HL-60/S4 treated with phorbol 12-myristate 13-acetate at 8.2 ng/mL for 4 days and 3 days (cell line): ENCODE results near the gene PRCP.
"Not testable (repeated sequence)": the region's sequence is repeated elsewhere in the genome, so short reads cannot be mapped to it uniquely, and the experiment has no call there.

Source experiments
- in situ Hi-C: fragments of 300-500 bp; cut with MboI; formaldehyde crosslinking; loops from 2 replicates; pipeline ENCODE4 v1.15.0; 2022; ENCODE audit warnings: low sequenced_read_pairs

Gene PRCP

DNA sequence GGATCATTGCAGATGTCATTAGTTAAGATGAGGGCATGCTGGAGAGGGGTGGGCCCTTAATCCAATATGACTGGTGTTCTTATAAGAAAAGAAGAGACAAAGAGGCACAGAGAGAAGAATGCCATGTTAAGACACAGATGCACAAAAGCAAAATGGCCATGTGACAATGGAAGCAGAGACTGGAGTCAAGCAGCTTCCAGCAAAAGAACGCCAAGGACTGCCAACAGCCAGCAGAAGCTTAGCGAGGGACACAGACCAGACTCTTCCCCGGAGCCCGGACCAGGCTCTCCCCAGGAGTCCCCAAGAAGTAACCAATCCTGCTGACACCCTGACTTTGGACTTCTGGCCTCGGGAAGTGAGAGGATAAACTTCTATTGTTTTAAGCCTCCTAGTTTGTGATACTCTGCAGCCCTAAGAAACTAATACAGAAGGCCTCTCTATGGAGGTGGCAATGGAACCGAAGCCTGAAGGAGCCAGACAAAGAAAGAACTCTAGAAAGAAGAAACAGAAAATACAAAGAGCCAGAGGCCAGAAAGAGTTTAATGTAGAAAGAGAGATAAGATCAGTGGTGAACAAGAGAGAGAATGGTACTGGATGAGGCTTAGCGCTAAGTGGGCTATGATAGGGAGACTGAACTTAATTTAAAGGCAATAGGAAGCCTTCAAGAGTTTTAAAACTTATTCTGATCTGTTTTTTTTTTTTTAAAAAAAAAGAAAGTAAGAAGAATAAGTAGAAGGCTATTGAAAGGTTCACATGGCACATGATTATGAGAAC, 27.7 kb downstream of the PRCP start:
- in situ Hi-C loops = no loop called here

- in situ Hi-C loops = no loop called here
These were observed 28.6 kb downstream of the PRCP start for GRCh38 chr11:82871646-82872045.

DNA sequence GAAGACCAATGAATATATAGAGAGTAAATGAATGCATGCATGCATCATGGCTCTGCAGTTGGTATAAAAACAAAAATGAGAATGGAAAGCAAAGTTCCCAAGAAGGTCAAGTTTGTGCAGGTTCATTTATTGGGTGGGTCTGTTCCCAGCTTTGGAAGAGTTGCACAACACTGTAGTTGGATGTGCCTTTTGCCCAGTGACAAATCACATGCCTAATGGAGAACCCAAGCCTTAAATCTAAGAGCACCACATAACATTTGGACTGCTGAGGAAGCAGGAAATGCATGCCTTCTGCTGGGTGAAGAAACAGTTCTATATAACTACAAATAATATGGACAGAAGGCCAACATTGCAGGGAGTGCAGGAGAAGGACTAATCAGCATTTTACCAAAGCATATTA, 30.6 kb downstream of the PRCP start:
- in situ Hi-C loops = no loop called here

DNA sequence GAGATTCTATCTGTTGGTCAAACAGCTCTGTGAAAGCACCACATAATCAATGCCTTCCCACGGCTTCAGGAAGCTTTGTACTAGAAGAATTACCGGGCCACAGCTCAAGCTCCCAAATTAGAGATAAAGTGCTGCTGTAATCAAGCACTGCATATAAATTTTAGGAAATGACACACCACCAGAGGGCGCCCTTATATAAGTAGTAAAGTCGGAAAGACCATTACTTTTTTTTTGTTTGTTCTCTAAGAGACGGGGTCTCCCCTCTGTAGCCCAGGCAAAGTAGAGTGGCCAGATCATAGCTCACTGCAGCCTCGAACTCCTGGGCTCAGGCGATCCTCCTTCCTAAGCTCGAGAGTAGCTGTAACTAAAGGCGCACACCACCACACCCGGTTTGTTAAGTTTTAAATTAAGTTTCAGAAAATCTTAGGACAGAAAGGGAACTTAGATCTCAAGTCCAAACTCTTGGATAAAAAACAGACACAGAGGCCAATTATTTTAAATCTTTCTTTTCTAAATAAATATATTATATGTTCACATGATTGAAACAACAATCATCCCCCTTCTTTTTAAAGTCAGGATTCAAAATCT, 32.6 kb downstream of the PRCP start:
- in situ Hi-C loops = no loop called here

GRCh38 chr11:82865841-82866240, 34.4 kb downstream of the PRCP start:
- in situ Hi-C loops = no loop called here

- in situ Hi-C loops = no loop called here
These were observed 36.0 kb downstream of the PRCP start for GRCh38 chr11:82864268-82864667.

- in situ Hi-C loops = no loop called here
These were observed 37.0 kb downstream of the PRCP start for GRCh38 chr11:82863209-82863608.

DNA sequence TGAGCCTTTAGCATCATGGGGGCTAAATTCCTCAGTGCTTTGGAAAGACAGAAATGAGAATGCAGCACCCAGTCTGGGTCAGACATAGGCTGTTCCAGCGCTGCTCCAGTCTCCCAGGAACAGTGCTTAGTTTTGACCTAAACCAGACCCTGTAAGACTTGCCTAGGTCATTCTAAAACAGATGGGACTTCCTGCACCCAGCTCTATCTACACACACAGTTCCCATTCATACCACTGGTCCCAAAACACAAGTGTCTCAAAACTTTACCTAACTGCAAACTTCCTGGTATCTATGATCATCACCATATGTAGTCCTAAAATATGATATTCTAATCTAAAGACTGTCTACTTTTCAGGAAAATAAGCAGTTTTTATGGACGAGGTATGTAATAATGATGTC, 37.9 kb downstream of the PRCP start:
- in situ Hi-C loops = no loop called here

DNA sequence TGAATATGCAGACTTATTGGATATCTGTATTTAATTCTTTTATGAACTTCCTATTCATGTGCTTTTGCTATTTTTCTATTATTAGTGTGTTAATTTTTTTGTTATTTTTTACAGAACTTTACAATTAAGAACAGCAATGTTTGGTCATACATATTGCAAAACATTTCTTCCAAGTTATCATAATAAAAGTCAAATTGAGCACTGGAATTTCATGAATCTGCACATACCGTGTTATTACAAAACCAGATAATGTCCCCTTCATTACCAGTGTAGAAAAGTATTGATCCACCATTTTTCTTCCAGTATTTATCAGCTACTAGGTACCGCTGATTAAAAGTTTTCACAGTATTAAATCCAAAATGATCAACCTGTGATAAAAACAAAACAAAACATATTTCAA, 40.5 kb downstream of the PRCP start:
- in situ Hi-C loops = no loop called here

DNA sequence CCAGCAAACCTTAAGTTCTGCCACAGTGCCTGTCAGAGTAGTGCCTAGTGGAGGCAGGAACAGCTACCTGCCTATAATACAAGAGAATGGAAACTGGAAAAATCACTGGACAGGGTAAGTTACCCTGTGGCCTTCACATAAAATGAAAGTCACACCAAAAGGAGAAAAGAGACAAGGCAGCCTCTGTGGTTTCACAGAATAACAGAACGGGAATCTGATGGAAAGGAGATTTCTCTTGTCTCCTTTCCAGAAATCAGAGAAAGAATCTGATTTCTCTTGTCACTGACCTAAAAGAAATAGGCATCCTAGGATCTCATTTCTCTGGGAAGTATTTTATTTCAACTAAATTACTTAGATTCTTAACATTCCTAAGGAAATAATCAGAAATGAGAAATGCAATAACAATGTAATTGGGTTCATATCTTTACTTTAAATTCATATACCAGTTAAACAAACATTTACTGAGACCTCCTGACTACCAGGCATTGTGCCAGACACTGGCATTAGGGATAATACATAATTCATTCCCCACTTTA, 41.6 kb downstream of the PRCP start:
- in situ Hi-C loops = no loop called here

DNA sequence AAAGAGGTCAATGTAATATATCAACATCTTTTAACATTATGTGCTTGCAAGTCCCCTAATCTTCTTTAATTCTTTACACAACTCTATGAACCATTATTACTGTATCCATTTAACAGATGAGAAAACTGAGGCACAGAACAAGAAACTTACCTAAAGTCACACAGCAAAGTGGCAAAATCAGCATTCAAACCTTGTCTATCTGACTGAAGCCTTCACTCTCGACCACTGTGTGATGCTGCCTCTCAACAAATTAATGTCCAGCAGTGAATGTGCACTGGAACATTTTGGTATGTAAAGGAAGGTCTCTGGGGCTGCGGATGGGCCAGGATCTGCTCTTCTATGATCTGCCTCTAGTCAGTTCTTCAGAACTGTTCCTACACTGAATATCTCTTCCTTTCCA, 42.1 kb downstream of the PRCP start:
- in situ Hi-C loops = no loop called here

GRCh38 chr11:82857145-82857544, 43.1 kb downstream of the PRCP start:
- in situ Hi-C loops = no loop called here

DNA sequence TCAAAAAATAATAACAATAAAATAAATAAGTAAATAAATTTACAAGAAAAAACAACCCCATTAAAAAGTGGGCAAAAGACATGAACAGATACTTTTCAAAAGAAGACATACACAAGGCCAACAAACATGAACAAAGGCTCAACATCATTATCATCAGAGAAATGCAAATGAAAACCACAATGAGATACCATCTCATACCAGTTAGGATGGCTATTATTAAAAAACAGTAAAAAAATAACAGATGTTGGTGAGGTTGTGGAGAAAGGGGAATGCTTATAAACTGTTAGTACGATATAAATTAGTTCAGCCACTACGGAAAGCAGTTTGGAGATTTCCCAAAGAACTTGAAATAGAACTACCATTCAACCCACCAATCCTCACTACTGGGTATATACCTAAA, 44.6 kb downstream of the PRCP start:
- in situ Hi-C loops = no loop called here

- in situ Hi-C loops = not testable (repeated sequence)
These were observed 45.3 kb downstream of the PRCP start for GRCh38 chr11:82854916-82855315.

GRCh38 chr11:82854242-82854641, 46.0 kb downstream of the PRCP start:
- in situ Hi-C loops = no loop called here

DNA sequence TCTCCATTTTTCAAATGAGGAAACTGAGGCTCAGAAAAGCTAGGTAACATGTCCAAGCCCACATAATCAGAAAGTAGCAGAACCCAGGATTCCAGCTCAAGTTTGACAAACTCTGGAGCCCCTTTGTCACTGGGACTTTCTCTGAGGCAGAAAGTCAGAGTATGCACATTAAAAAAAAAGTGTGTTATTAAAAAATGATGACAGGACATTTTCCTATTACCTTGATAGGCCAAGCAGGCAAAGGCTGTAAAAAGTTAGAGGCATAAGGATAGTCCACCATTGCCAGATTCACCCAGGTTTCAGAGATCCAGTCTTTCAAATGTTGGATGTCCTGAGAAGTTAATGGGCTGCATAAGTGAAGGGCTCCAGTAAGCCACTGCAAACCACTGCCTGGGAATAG, 51.4 kb downstream of the PRCP start:
- in situ Hi-C loops = no loop called here

GRCh38 chr11:82845356-82846353, 54.6 kb downstream of the PRCP start:
- in situ Hi-C loops = no loop called here

GRCh38 chr11:82843057-82843795, 57.0 kb downstream of the PRCP start:
- in situ Hi-C loops = no loop called here

- in situ Hi-C loops = no loop called here
These were observed 58.2 kb downstream of the PRCP start for GRCh38 chr11:82842019-82842418.

GRCh38 chr11:82837650-82838049, 62.6 kb downstream of the PRCP start:
- in situ Hi-C loops = no loop called here

DNA sequence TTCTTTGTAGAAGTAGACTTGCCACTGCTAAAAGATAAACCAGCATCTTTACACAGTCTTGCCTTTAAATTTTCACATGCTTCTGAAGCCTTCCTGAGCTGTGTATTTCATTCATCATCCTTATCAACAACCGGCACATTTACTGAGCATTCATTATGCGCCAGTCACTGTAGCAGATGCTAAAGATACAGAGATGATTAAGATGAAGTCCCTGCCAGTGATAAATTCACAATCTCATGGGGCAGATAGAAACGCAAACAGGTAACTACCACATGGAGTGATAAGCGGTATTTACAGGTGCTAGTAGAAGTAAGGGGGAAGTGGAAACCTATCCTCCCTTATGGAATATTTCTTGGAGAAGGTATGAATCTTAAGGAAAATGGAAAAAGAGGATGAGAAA, 67.2 kb downstream of the PRCP start:
- in situ Hi-C loops = no loop called here
